Panc1 (cell line): Measurements from ENCODE around the gene MSI2. TPM values are rescaled to one million over a fixed set of nuclear protein-coding genes. Genes with fewer than 3 reads are reported as not detected.

ENCODE experiments used
- ATAC-seq: fragments of 200-7000 bp; cut with Tn5 transposase; 2 replicates; pipeline ENCODE4 v1.9.1; 2020; ENCODE audit warnings: mild to moderate bottlenecking, moderate library complexity
- BruUV-seq: library from RNA; stranded (reverse); fragments of 400-500 nt; replicated peaks from 2 replicates; lab custom pipeline; 2021; lab: Mats Ljungman, UMichigan
- CTCF ChIA-PET: fragments of 300-600 bp; sonication (Branson Sonifier 250); formaldehyde crosslinking; loops from one replicate; lab custom pipeline; 2022; ENCODE audit warnings: antibody characterized with exemption; lab: Charles Lee
- POLR2A ChIA-PET: fragments of 300-600 bp; sonication (Branson Sonifier 250); formaldehyde crosslinking; loops from one replicate; lab custom pipeline; 2022; ENCODE audit warnings: antibody characterized with exemption; lab: Charles Lee
- DNase-seq: peaks from one replicate; pipeline ENCODE4 v3.0.0-alpha.2; 2010; ENCODE audit warnings: low read depth, low spot score
- H3K27ac ChIP-seq: 2 replicates; pipeline ENCODE4 v1.5.1; 2011; ENCODE audit warnings: mild to moderate bottlenecking, low read length, inconsistent platforms
- H3K27me3 ChIP-seq: fragments of 200-500 bp; sonication (Bioruptor generic); 2 replicates; pipeline ENCODE4 v1.6.0; 2014; ENCODE audit warnings: low read length, inconsistent platforms; ENCODE audit not compliant: control insufficient read depth, insufficient read depth
- H3K36me3 ChIP-seq: fragments of 200-500 bp; sonication (Bioruptor generic); 2 replicates; pipeline ENCODE4 v1.5.1; 2014; ENCODE audit warnings: inconsistent platforms, mild to moderate bottlenecking, low read length, moderate library complexity; ENCODE audit not compliant: control insufficient read depth, insufficient read depth
- H3K4me1 ChIP-seq: 2 replicates; pipeline ENCODE4 v1.5.1; 2011; ENCODE audit warnings: inconsistent platforms, mild to moderate bottlenecking, low read length, moderate library complexity; ENCODE audit not compliant: control insufficient read depth, insufficient read depth
- H3K4me3 ChIP-seq, 2 experiments: 2 replicates each; pipeline ENCODE4 v1.5.1; 2011 to 2012; ENCODE audit warnings: low read depth in 2 of 2, low read length in 2 of 2, mild to moderate bottlenecking in 2 of 2, inconsistent platforms in 1 of 2, moderate library complexity in 1 of 2
- H3K9me3 ChIP-seq: fragments of 200-500 bp; sonication (Bioruptor generic); 2 replicates; pipeline ENCODE4 v1.5.1; 2014; ENCODE audit warnings: low read depth, mild to moderate bottlenecking, inconsistent platforms, low read length, moderate library complexity; ENCODE audit not compliant: control insufficient read depth, insufficient read depth
- POLR2AphosphoS5 ChIP-seq: IDR thresholded peaks from 2 replicates; pipeline ENCODE4 v1.6.1; 2012; ENCODE audit warnings: mild to moderate bottlenecking, low read depth, low read length, moderate library complexity
- REST ChIP-seq, 2 experiments: IDR thresholded peaks; 2 replicates each; pipeline ENCODE4 v1.6.1; 2011 to 2012; ENCODE audit warnings: low read depth in 2 of 2, control low read depth in 1 of 2, low read length in 1 of 2, mild to moderate bottlenecking in 1 of 2, moderate library complexity in 1 of 2; ENCODE audit not compliant: insufficient read depth in 1 of 2
- SIN3A ChIP-seq: IDR thresholded peaks from 2 replicates; pipeline ENCODE4 v1.6.1; 2012; ENCODE audit warnings: low read depth, mild to moderate bottlenecking, low read length, moderate library complexity, borderline replicate concordance; ENCODE audit not compliant: insufficient read depth
- TCF7L2 ChIP-seq: IDR thresholded peaks from 2 replicates; pipeline ENCODE4 v1.6.1; 2011; ENCODE audit warnings: mild to moderate bottlenecking, low read depth, low read length, inconsistent platforms
- in situ Hi-C: cut with HindIII; loops from 2 replicates; pipeline ENCODE4 v1.10.0; 2016; ENCODE audit warnings: low sequenced_read_pairs, low pct_unique_long_range_greater_than_20kb
- intact Hi-C: fragments of 100-400 bp; cut with micrococcal nuclease; formaldehyde crosslinking; loops from one replicate; pipeline ENCODE4 v1.10.0; 2022; ENCODE audit not compliant: unreplicated experiment
- total RNA-seq: library from RNA; stranded (reverse); gene quantifications from one replicate; pipeline ENCODE4 v1.2.1, GENCODE V29; 2021; ENCODE audit not compliant: unreplicated experiment
- TF ChIP-seq, protein P1 (sequence below): fragments of 450-650 bp; IDR thresholded peaks from 2 replicates; pipeline ENCODE4 v1.5.1; 2017; ENCODE audit warnings: mild to moderate bottlenecking

MSI2 gene
- total RNA-seq, 1 experiment from 2014 or later: 38.5 TPM

GRCh38 chr17:57604771-57605674 lies 348.7 kb downstream of the MSI2 start:
- Histone ChIP-seq H3K4me1 (0 out of 2 replicates have a peak, but pooled peaks cover 2% of the 10 kb centered on the region), H3K27me3 (no peaks in the 10 kb centered on the region), H3K9me3 (no peaks in the 10 kb centered on the region), H3K27ac (no peak overlapping the region), H3K4me3 (no peak overlapping the region), H3K36me3 (no peaks in the 10 kb centered on the region)
- in situ Hi-C loops: no loop called here
- no peak for ATAC-seq
- TF ChIP-seq, protein P1, sequence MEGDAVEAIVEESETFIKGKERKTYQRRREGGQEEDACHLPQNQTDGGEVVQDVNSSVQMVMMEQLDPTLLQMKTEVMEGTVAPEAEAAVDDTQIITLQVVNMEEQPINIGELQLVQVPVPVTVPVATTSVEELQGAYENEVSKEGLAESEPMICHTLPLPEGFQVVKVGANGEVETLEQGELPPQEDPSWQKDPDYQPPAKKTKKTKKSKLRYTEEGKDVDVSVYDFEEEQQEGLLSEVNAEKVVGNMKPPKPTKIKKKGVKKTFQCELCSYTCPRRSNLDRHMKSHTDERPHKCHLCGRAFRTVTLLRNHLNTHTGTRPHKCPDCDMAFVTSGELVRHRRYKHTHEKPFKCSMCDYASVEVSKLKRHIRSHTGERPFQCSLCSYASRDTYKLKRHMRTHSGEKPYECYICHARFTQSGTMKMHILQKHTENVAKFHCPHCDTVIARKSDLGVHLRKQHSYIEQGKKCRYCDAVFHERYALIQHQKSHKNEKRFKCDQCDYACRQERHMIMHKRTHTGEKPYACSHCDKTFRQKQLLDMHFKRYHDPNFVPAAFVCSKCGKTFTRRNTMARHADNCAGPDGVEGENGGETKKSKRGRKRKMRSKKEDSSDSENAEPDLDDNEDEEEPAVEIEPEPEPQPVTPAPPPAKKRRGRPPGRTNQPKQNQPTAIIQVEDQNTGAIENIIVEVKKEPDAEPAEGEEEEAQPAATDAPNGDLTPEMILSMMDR: no peak
- no peak for TF ChIP-seq POLR2AphosphoS5
- TF ChIP-seq REST (IDR thresholded peaks at IDR 0.05; ENCODE audit: insufficient read depth in 1 of 2, low read depth in 2 of 2, low read length in 1 of 2): no peak
- no peak for TF ChIP-seq TCF7L2
- TF ChIP-seq SIN3A: no peak
- CTCF ChIA-PET: no interaction called here
- POLR2A ChIA-PET: interaction anchor here (0.6 kb wide), 1 partner anchor 63 kb away, joined by 5 read pairs; no protein-coding TSS in a partner anchor
- intact Hi-C loops: no loop called here
- no TSS peak for BruUV-seq
- no peak for DNase-seq

DNA sequence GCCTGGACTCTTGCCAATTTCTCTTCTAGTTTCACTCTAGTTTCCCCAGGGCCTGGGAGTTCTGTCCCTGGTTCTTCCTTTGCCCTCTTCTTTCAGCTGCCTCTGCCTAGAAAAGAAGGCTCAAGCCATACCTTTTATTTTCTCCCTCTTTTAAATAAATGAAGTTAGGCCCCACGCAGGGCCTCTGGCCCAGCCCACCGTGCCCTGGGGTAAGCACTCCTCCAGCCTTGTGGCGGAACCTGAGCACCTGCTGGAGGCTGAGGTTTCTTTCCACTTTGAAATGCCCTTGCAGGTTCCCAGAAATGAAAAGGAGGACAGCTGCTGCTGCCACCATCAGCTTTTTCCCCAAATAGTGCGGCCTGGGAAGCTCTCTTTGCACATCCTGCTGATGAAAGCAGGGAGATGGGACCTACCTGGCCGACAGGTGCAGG lies 349.4 kb downstream of the MSI2 start:
- CTCF ChIA-PET: no interaction called here
- Histone ChIP-seq H3K4me3 (no peak overlapping the region), H3K27ac (no peak overlapping the region), H3K27me3 (no peaks in the 10 kb centered on the region), H3K36me3 (no peaks in the 10 kb centered on the region), H3K4me1 (0 out of 2 replicates have a peak, but pooled peaks cover 2% of the 10 kb centered on the region), H3K9me3 (no peaks in the 10 kb centered on the region)
- POLR2A ChIA-PET: no interaction called here
- ATAC-seq: no peak
- no TSS peak for BruUV-seq
- in situ Hi-C loops: no loop called here
- no peak for TF ChIP-seq POLR2AphosphoS5
- no peak for TF ChIP-seq TCF7L2
- TF ChIP-seq REST (IDR thresholded peaks at IDR 0.05; ENCODE audit: insufficient read depth in 1 of 2, low read depth in 2 of 2, low read length in 1 of 2): no peak
- TF ChIP-seq, protein P1: no peak
- DNase-seq: no peak
- intact Hi-C loops: no loop called here
